ENCODE measurements around the gene TMC8.

TMC8 gene

DNA sequence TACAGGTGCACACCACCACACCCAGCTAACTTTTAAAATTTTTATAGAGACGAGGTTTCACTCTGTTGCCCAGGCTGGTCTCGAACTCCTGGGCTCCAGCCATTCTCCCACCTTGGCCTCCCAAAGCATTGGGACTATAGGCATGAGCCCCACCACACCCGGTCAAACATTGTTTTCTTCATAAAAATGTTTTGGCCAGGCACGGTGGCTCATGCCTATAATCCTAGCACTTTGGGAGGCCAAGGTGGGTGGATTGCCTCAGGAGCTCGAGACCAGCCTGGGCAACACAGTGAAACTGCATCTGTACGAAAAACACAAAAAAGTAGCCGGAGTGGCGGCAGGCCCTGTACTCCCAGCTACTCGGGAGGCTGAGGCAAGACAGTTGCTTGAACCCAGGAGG lies 14.2 kb upstream of the TMC8 start:
- Histone ChIP-seq H3K9me3 (ENCODE audit: control insufficient read depth, low read length) (no peaks in the 10 kb centered on the region), H3K4me2 (ENCODE audit: low read length) (no peak overlapping the region), H3K27me3 (ENCODE audit: control insufficient read depth, insufficient read depth, low read length) (no peaks in the 10 kb centered on the region), H3K79me2 (no peaks in the 10 kb centered on the region), H3K4me3 (ENCODE audit: low read depth, low read length) (no peak overlapping the region), H2AFZ (no peak overlapping the region), H3K9ac (no peak overlapping the region), H3K4me1 (peaks cover 9% of the 10 kb centered on the region), H3K36me3 (ENCODE audit: control insufficient read depth, insufficient read depth, low read length) (no peaks in the 10 kb centered on the region), H3K27ac (no peak overlapping the region)
- TF ChIP-seq, protein P1, sequence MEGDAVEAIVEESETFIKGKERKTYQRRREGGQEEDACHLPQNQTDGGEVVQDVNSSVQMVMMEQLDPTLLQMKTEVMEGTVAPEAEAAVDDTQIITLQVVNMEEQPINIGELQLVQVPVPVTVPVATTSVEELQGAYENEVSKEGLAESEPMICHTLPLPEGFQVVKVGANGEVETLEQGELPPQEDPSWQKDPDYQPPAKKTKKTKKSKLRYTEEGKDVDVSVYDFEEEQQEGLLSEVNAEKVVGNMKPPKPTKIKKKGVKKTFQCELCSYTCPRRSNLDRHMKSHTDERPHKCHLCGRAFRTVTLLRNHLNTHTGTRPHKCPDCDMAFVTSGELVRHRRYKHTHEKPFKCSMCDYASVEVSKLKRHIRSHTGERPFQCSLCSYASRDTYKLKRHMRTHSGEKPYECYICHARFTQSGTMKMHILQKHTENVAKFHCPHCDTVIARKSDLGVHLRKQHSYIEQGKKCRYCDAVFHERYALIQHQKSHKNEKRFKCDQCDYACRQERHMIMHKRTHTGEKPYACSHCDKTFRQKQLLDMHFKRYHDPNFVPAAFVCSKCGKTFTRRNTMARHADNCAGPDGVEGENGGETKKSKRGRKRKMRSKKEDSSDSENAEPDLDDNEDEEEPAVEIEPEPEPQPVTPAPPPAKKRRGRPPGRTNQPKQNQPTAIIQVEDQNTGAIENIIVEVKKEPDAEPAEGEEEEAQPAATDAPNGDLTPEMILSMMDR (IDR thresholded peaks at IDR 0.05): no peak

GRCh38 chr17:78117027-78117981 lies 13.3 kb upstream of the TMC8 start:
- Histone ChIP-seq H3K27me3 (ENCODE audit: control insufficient read depth, insufficient read depth, low read length) (no peaks in the 10 kb centered on the region), H3K4me2 (ENCODE audit: low read length) (peak overlapping the region; percentile 17), H3K27ac (no peak overlapping the region), H3K9me3 (ENCODE audit: control insufficient read depth, low read length) (no peaks in the 10 kb centered on the region), H3K9ac (no peak overlapping the region), H3K36me3 (ENCODE audit: control insufficient read depth, insufficient read depth, low read length) (no peaks in the 10 kb centered on the region), H3K4me3 (ENCODE audit: low read depth, low read length) (no peak overlapping the region), H3K79me2 (no peaks in the 10 kb centered on the region), H2AFZ (peak overlapping the region; percentile 74), H3K4me1 (peaks cover 9% of the 10 kb centered on the region)
- TF ChIP-seq, protein P1 (IDR thresholded peaks at IDR 0.05): peak; percentile 60

GRCh38 chr17:78118801-78119241 lies 11.8 kb upstream of the TMC8 start:
- H3K79me2 ChIP-seq: no peaks in the 10 kb centered on the region
- H3K4me2 ChIP-seq (ENCODE audit: low read length): no peak overlapping the region
- peaks cover 5% of the 10 kb centered on the region for H3K4me1 ChIP-seq

DNA sequence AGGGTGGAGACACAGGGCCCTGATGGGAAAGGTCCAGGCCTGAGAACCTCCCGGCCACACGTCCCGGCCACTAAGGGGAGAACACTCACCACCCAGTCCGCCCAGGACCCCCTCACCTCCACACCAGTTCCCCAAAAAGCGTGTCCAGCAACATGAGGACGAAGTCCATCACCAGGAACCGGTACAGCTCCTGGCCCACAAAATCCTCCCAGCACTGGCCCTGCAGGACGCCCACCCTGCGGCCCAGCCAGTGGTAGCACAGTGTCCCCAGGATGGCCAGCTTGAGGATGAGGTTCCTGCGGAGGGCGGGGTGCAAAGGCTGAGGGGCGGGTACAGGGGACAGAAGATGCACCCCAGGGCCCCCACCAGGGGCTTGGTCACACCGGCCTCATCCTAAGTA lies 10.0 kb upstream of the TMC8 start:
- Histone ChIP-seq H3K36me3 (ENCODE audit: control insufficient read depth, insufficient read depth, low read length) (no peaks in the 10 kb centered on the region), H3K27ac (no peak overlapping the region), H3K27me3 (ENCODE audit: control insufficient read depth, insufficient read depth, low read length) (no peaks in the 10 kb centered on the region), H3K9ac (no peak overlapping the region), H3K9me3 (ENCODE audit: control insufficient read depth, low read length) (no peaks in the 10 kb centered on the region), H3K4me2 (ENCODE audit: low read length) (no peak overlapping the region), H3K79me2 (no peaks in the 10 kb centered on the region), H3K4me3 (ENCODE audit: low read depth, low read length) (no peak overlapping the region), H2AFZ (no peak overlapping the region), H3K4me1 (peaks cover 5% of the 10 kb centered on the region)
- TF ChIP-seq, protein P1 (IDR thresholded peaks at IDR 0.05): no peak

More at GRCh38 chr17:78118801-78119241, 11.8 kb upstream of the TMC8 start:
- Histone ChIP-seq H3K27me3 (ENCODE audit: control insufficient read depth, insufficient read depth, low read length) (no peaks in the 10 kb centered on the region), H3K9ac (no peak overlapping the region), H2AFZ (no peak overlapping the region), H3K27ac (no peak overlapping the region), H3K9me3 (ENCODE audit: control insufficient read depth, low read length) (no peaks in the 10 kb centered on the region), H3K36me3 (ENCODE audit: control insufficient read depth, insufficient read depth, low read length) (no peaks in the 10 kb centered on the region), H3K4me3 (ENCODE audit: low read depth, low read length) (no peak overlapping the region)
- TF ChIP-seq, protein P1 (IDR thresholded peaks at IDR 0.05): no peak
